C1 segment of cervical spinal cord (tissue), 14 donors: ENCODE measurements around the gene CFHR2.
"Not testable (repeated sequence)": the region's sequence is repeated elsewhere in the genome, so short reads cannot be mapped to it uniquely, and the experiment has no call there.

Source experiments
- DNase-seq, 14 donors: peaks; one replicate each; lab custom pipeline; 2025; lab: John Stamatoyannopoulos, UW

The CFHR2 gene

DNA sequence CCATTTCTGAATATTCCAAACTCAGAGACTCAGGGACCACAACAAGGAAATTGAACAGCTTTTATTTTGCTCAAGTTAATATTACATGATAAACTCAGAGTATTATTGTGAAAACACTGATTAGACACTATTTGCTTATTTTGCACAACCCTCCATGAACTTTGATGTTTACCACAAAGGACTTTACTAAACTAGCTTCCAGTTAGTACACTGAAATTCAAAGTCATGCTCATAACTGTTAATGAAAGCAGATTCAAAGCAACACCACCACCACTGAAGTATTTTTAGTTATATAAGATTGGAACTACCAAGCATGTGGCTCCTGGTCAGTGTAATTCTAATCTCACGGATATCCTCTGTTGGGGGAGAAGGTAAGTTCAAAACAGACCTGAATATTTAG is at the start of gene CFHR2:
Gene CFHR2, plus strand, starts transcription at position 171 of the 400 bp plus-strand sequence. Its CDS starts 143 bp downstream, at position 314.
- not testable (repeated sequence) for DNase-seq

DNA sequence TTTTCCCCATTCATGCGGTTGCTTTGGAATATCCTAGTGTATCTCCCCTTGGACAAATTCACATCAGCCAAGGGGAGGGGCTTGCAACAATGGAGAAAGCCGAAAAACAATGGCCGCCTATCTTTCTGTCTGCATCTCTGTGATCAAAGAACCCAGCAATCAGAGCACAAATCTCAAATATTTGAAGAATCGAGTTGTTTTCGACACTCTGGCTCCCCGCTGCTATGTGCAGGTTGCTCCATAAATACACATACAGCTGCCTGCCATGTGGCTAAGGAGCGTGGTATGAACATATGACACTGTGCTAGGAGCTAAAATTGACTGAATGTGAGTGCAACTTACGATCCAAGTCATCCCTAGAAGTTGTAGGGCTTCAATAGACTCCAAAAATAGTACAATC is 47.2 kb upstream of the CFHR2 start:
- no peak for DNase-seq

DNA sequence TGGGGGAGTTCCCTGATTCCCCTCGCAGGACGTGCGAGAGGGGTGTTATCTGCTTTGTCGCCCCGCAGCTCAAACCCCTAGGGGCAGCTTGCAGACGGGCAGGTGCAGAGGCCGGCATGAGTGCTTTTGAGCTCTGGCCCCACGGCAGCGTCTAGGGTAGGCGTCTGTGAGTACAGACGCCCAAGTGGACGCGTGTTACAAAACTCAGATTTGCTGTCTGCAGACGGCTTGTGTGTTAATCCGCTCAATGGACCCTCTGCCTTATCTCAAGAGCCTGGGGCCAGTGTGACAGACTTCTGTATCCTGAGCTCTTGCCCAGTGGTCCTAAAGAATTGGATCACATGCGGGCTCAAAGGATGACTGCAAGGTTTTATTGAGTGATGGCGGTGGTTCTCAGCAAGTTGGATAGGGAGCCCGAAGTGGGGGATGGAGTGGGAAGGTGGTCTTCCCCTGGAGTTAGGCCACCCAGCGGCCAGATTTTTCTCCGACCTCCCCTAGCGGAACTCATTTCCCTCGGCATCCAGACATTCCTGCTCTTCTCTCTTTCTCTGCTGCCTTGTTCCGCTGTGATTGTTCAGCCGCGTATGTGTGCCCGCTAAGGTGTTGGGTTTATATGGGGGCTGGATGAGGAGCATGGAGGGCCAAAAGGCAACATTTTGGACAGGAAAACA is 46.2 kb upstream of the CFHR2 start:
- no peak for DNase-seq

DNA sequence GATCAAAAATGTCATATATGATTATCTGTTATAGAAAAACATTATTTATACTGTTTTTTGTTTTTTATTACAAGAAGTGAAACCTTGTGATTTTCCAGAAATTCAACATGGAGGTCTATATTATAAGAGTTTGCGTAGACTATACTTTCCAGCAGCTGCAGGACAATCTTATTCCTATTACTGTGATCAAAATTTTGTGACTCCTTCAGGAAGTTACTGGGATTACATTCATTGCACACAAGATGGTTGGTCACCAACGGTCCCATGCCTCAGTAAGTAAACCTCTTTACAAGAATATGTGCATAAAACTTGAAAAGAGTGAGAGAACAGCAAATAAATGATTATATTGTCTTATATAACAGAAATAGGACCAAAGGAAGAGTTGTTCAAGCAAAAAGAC is 41.2 kb upstream of the CFHR2 start:
- DNase-seq, result no peak

DNA sequence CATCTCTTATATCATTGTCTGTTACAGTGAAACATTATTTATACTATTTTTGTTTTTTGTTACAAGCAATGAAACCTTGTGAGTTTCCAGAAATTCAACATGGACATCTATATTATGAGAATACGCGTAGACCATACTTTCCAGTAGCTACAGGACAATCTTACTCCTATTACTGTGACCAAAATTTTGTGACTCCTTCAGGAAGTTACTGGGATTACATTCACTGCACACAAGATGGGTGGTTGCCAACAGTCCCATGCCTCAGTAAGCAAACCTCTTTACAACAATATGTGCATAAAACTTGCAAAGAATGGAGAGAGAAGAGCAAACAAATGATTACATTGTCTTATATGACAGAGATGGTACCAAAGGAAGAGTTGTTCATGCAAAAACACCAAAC is 33.3 kb upstream of the CFHR2 start:
- DNase-seq, result no peak

DNA sequence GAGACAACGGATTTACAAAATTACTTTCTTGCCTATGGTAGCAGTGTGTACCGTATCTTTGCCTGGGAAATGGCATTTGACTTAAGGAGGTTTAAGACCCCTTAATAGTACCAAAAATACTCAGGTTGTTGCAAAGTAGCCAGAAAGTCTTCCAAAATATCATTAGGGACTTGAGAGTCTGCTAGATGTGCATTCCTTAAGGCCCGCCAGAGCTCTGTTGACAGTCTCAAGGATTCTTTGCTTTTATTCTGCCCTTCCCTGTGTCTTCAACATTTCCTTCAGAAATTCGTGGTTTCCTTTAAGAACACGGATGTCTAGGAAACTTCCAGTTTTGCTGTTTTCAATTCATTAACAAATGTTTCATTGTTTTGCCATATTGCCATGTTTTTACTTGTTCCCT is 31.3 kb upstream of the CFHR2 start:
- DNase-seq, result not testable (repeated sequence)

DNA sequence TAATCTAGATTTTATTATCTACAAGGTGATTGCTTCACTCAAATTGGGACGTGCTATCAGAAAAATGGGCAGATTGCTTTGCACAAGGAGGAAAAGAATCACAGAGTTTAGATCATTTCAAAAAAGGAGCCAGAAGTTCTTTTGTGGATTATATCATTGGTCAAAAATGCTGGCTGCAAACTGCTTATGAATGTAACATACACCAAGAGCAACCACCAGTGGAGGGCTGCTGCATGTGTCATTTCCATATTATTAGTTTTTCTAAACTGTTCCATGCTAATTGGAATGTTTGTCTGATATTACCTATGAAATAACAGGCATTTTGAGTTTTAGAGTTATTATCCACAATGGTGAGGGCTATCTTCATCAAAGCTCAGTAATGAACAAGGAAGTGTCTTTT is 16.7 kb upstream of the CFHR2 start:
- DNase-seq, result not testable (repeated sequence)

DNA sequence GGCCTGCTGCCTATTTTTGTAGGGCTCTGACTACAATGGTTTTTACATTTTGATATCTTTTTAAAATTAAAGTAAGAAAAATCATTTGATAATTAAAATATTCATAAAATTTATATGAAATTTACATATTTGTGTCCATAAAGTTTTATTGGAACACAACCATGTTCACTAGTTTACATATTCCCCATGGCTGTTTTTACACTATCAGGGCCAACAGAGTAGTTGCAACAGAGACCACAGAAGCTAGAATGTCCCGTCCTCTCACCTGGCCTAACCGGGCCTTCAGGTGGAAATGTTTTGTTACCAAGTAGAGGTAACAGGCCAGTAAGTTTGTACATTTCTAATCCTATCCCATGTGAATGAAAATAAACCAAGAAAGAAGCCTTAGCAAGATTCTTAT is 10.7 kb upstream of the CFHR2 start:
- DNase-seq, result not testable (repeated sequence)

DNA sequence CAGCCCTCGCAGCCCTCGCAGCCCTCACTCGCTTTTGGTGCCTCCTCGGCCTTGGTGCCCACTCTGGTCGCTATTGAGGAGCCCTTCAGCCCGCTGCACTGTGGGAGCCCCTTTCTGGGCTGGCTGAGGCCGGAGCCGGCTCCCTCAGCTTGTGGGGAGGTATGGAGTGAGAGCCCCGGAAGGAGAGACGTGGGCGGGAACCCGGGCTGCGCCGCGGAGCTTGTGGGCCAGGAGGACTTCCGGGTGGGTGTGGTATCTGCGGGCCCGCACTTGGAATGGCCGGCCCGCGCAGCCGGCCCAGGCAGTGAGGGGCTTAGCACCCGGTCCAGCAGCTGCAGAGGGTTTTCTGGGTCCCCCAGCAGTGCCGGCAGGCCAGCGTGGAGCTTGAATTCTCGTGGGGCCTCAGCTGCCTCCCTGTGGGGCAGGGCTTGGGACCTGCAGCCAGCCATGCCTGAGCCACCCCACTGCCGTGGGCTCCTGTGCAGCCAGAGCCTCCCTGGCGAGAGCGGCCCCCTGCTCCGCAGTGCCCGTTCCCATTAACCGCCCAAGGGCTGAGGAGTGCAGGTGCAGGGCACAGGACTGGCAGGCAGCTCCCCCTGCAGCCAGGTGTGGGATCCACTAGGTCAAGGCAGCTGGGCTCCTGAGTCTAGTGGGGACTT is 9.9 kb upstream of the CFHR2 start:
- peak in 1 of 14 donors; percentile 0 for DNase-seq

DNA sequence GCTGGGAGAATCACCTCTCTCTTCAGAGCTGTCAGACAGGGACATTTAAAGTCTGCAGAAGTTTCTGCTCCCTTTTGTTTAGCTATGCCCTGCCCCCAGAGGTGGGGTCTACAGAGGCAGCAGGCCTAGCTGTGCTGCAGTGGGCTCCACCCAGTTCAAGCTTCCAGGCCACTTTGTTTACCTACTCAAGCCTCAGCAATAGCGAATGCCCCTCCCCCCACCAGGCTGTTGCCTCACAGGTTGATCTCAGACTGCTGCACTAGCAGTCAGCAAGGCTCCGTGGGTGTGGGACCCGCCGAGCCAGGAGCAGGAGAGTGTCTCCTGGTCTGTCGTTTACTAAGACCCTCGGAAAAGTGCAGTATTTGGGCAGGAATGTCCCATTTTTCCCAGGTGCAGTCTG is 2.1 kb upstream of the CFHR2 start:
- not testable (repeated sequence) for DNase-seq

DNA sequence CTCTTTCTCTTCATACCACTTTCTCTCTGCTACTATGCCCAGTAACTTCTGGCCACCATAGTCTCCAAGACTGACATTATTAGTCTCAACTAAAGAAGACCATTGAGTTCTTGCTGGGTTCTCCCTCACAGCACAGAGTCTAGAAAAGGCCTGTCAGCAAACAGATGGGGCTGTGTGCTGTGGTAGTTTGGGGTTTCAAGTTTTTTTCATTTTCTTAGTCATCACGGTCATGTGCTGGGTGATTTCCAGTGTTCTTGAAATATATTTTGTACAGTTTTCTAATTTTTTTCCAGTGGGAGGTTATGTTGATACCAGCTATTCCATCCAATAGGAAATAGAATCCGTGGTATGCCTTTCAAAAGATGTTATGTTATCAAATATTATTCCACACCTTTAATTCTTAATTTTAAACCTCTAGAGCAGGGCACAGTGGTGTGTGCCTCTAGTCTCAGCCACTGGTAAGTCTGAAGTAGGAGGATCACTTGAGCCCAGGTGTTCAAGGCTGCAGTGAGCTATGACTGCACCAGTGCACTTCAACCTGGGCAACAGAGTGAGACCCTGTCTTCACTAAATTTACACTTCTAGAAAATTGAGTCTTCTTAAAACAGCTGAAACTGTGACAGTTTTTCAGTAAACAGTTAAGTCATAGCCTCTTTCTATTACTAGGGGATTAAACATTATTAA is 8.3 kb downstream of the CFHR2 start:
- no peak for DNase-seq

DNA sequence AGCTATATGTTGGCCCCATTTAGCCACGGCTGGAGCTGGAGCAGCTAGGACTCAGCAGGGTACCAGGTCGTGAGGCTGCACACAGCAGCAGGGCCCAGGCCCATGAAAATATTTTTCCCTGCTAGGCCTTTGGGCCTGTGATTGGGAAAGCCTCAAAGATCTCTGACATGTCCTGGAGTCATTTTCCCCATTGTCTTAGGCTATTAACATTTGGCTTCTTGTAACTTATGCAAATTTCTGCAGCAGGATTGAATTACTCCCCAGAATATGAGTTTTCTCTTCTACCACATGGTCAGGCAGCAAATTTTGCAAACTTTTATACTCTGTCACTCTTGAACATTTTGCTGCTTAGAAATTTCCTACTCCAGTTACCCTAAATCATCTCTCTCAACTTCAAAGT is 11.2 kb downstream of the CFHR2 start:
- DNase-seq, result no peak

DNA sequence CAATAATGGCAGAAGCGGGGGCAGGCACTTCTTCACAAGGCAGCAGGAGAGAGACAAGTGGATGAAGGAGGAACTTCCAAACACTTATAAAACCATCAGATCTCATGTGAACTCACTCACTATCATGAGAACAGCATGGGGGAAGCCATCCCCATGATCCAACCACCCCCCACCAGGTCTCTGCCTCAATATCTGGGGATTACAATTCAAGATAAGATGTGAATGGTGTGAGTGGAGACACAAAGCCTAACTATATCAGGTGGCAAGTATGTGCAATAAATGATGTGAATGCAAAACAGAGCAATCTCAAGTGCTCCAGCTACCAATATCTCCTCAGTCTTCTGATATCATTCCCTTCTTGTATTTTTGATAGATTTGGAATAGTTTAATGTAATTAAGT is 12.4 kb downstream of the CFHR2 start:
- no peak for DNase-seq

DNA sequence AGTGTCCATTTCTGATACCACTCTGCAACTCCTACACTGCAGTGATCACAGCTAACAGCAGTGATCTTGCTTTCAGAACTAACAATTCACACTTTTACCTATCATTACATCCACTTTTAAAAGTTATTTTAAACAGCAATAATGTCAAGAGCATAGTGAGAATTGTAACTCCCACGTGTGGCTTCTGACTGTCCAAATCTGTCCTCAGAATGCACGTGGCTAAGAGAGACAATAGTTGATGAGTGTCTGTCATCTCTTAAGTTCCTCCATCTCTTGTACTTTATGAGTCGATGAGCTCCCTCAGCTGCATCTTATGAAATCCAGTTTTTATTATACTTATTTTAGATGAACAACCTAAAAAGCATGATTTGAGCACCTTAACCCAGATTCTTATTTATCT is 17.3 kb downstream of the CFHR2 start:
- DNase-seq, result no peak

DNA sequence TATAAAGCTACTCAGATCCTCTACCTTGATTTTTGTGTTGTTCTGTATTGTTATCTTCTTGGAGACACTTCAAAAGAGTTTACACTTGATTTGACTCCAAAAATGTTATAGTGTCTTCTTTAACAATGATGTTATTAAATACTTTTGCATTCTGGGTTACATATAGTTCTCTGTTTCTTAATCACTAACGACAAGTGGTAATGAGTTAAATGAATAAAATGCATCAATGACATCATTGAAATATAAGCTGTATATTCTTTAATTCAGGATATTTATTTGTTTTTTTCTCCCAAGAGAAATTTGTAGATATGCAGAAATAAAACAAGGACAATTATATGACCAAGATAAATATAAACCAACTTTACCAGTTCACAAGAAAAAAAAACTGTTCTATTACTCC is 26.6 kb downstream of the CFHR2 start:
- no peak for DNase-seq

DNA sequence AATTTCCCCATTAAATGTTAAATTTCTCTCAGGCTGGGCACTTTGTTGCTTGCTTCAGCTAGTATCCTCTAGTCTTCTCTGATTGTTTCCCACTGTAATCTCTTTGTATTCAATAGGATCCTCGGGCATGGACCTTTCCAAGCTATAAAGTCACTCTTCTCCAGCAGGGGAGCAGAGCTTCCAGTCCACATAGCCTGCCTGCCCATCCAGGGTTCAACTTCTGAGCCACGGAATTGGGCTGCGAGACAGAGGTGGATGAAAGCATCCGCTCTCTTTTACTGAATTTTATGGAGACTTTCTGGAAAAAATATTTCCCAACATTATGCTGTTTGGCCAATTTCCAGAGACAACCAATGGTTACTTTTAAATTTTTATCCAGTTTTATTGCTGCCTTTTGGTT is 32.7 kb downstream of the CFHR2 start:
- DNase-seq, result no peak

DNA sequence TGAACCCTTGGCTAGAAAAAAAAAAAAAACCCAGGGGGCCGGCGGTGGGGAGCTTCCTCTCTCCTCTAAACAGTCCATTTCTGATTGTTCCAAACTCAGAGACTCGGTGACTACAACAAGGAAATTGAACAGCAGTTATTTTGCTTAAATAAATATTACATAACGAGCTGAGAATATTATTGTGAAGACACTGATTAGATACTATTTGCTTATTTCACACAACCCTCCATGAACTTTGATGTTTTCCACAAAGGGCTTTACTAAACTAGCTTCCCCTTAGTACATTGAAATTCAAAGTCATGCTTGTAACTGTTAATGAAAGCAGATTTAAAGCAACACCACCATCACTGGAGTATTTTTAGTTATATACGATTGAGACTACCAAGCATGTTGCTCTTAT is 33.7 kb downstream of the CFHR2 start, which contains the start of gene CFHR5:
Gene CFHR5, plus strand, starts transcription at position 279 of the 400 bp plus-strand sequence. Its CDS starts 109 bp downstream, at position 388.
- DNase-seq, result no peak

DNA sequence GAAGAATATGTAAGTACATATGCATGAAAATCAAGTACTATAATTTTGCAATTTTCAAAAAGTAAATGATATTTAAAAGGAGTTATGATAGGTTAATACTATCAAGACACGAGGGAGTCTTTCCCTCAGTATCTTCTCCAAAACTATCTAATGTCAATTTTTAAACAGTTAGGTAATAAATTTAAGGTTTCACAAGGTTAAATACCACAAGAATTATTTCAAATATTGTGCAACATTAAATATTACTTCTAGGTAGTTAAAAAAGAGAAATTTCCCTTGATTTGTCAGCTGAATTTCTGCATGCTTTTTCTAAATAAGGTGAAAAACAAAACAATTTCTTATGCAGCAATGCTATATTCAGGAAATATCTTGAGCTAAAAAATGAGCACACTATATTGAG is 37.3 kb downstream of the CFHR2 start:
- no peak for DNase-seq

DNA sequence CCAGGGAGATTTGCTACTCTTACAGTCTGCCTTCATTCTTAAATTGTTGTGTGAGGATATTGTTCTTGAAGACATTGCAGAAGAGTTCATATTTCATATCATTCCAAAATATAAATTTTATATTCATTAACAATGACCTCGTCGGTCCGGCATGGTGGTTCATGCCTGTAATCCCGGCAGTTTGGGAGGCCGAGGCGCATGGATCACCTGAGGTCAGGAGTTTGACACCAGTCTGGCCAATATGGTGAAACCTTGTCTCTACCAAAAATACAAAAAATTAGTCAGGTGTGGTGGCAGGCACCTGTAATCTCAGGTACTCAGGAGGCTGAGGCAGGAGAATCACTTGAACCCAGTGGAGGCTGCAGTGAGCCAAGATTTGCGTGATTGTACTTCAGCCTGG is 38.7 kb downstream of the CFHR2 start:
- DNase-seq, result not testable (repeated sequence)

DNA sequence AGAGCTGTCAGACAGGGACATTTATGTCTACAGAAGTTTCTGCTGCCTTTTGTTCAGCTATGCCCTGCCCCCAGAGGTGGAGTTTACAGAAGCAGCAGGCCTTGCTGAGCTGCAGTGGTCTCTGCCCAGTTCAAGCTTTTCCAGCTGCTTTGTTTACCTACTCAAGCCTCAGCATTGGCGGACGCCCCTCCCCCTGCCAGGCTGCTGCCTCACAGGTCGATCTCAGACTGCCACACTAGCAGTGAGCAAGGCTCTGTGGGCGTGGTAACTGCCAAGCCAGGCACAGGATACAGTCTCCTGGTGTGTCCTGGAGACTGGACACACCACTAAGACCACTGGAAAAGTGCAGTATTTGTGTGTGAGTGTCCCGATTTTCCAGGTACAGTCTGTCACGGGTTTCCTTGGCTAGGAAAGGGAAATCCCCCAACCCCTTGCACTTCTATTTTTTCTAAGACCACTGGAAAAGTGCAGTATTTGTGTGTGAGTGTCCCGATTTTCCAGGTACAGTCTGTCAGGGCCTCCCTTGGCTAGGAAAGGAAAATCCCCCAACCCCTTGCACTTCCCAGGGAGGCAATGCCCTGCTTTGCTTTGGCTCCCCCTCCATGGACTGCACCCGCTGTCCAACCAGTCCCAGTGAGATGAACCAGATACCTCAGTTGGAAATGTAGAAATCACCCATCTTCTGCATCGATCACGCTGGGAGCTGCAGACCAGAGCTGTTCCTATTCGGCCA is 48.5 kb downstream of the CFHR2 start:
- DNase-seq, result not testable (repeated sequence)

DNA sequence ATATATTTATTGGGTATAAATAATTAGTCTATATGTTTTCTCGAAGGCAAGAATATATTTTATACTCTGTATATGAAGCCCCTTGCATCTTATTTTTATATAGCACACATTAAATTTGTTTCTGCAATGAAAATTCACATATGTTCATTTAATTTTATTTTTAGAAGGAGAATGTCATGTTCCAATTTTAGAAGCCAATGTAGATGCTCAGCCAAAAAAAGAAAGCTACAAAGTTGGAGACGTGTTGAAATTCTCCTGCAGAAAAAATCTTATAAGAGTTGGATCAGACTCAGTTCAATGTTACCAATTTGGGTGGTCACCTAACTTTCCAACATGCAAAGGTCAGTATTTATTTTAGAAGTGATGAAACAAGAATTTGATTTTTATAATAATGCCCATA is 50.4 kb downstream of the CFHR2 start:
- no peak for DNase-seq

DNA sequence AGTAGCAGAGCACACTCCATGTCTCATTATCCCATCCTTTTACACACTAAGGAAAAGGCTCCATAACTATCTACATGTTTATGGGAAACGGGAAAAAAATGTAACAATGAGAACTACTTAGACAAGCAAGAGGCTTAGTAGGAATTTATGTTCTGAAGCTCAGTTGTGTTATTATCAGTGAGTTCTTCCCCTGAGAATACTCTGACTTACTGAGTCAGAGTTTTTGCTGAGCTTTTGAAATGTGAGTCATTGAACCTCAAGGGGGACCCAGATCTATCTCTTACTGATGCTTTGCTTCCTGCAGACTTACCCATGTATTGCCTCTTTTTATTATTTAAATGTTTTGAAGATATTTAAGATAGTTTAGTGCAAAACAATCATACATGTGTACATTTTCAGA is 53.9 kb downstream of the CFHR2 start:
- no peak for DNase-seq
